Stimulated activated CD8-positive, alpha-beta memory T cell treated with anti-CD3 and anti-CD28 coated beads, Interleukin-15, amount 100 ng/mL, for 24 hours (primary cell): ENCODE data around the gene ATRN.

Source experiments
- DNase-seq: peaks from one replicate; pipeline ENCODE4 v3.0.0-alpha.2; 2020; ENCODE audit warnings: low read depth

ATRN gene

GRCh38 chr20:3696200-3696599 is 225.4 kb downstream of the ATRN start:
- DNase-seq: no peak

DNA sequence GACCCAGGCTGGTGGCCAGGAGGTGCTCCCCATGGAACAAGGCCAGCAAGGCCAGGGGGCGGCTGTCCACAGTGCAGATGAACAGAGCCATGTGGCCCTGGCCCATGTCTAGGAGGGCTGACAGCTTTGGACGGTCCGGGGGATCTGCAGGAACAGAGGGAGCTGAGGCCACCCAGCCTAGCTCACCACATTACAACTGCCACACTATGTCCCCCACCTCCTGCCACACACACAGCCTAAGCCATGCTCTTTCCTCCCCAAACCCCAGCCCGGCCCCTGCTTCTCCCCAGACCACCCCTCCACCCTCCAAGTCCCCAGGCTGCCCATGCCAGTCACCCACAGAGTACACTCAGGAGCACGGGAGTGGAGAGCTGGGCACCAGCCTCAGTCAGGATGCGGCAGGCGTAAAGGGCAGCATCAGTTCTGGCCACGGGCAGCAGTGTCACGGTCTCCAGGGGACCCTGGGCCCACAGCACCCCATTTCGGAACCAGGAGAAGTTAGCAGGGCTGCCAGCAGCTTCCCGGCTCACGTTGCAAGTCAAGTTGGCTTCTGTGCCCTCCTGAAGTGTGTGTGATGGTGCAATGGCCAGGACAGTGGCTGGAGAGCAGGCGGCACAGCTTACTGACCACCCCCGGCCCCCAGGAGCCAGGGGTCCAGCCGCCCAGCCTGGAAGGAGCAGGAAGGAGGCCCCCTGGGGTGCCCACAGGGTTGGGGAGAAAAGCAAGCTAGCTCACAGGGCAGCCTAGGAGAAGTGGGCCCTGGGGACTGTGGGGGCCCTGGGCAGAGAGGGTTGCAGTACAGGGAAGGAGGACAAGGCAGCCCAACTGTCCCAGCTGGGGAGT is 226.1 kb downstream of the ATRN start:
- no peak for DNase-seq

GRCh38 chr20:3697588-3698305 is 226.9 kb downstream of the ATRN start:
- no peak for DNase-seq

GRCh38 chr20:3698591-3699001 is 227.8 kb downstream of the ATRN start:
- no peak for DNase-seq

- no peak for DNase-seq
Observed at GRCh38 chr20:3699037-3699436, 228.2 kb downstream of the ATRN start.
